Astrocyte (in vitro differentiated cells and primary cell): Measurements from ENCODE around the gene GCDH. TPM values are rescaled to one million over a fixed set of nuclear protein-coding genes. Genes with fewer than 3 reads are reported as not detected.

Source experiments
- DNase-seq: peaks from one replicate; pipeline ENCODE4 v3.0.0-alpha.2; 2010; ENCODE audit warnings: low read depth
- FAIRE-seq: peaks from 2 replicates; lab custom pipeline; 2011; peaks lifted over from hg19 to GRCh38; lab: Jason Lieb, UNC
- H2AFZ ChIP-seq: 2 replicates; pipeline ENCODE4 v1.6.0; 2012; ENCODE audit warnings: low read depth, low read length, inconsistent platforms
- H3K27ac ChIP-seq: 2 replicates; pipeline ENCODE4 v1.5.1; 2011; ENCODE audit warnings: low read depth, low read length, inconsistent platforms
- H3K27me3 ChIP-seq: 2 replicates; pipeline ENCODE4 v1.6.0; 2011; ENCODE audit warnings: low read length, inconsistent platforms; ENCODE audit not compliant: insufficient read depth
- H3K36me3 ChIP-seq: 2 replicates; pipeline ENCODE4 v1.5.1; 2011; ENCODE audit warnings: low read length, inconsistent platforms; ENCODE audit not compliant: insufficient read depth
- H3K4me1 ChIP-seq: 2 replicates; pipeline ENCODE4 v1.5.1; 2011; ENCODE audit warnings: low read length, inconsistent platforms; ENCODE audit not compliant: insufficient read depth
- H3K4me2 ChIP-seq: 2 replicates; pipeline ENCODE4 v1.6.0; 2012; ENCODE audit warnings: low read length, inconsistent platforms
- H3K4me3 ChIP-seq: 2 replicates; pipeline ENCODE4 v1.5.1; 2011; ENCODE audit warnings: low read depth, mild to moderate bottlenecking, low read length, inconsistent platforms; ENCODE audit not compliant: insufficient read depth
- H3K79me2 ChIP-seq: 2 replicates; pipeline ENCODE4 v1.6.0; 2012; ENCODE audit warnings: mild to moderate bottlenecking, low read length, inconsistent platforms; ENCODE audit not compliant: insufficient read depth
- H3K9ac ChIP-seq: 2 replicates; pipeline ENCODE4 v1.6.0; 2012; ENCODE audit warnings: mild to moderate bottlenecking, low read length, inconsistent platforms
- H3K9me3 ChIP-seq: 2 replicates; pipeline ENCODE4 v1.5.1; 2012; ENCODE audit warnings: low read depth, mild to moderate bottlenecking, low read length, inconsistent platforms; ENCODE audit not compliant: insufficient read depth
- H4K20me1 ChIP-seq: 2 replicates; pipeline ENCODE4 v1.6.0; 2012; ENCODE audit warnings: low read length, inconsistent platforms; ENCODE audit not compliant: insufficient read depth
- H3K27ac Mint-ChIP-seq: one replicate; pipeline ENCODE4 v1.8.0; 2021; ENCODE audit warnings: mild to moderate bottlenecking, mixed read lengths; ENCODE audit not compliant: unreplicated experiment
- H3K27me3 Mint-ChIP-seq: one replicate; pipeline ENCODE4 v1.8.0; 2021; ENCODE audit warnings: low read depth, mixed read lengths; ENCODE audit not compliant: unreplicated experiment
- H3K36me3 Mint-ChIP-seq: one replicate; pipeline ENCODE4 v1.8.0; 2021; ENCODE audit warnings: low read depth, mixed read lengths; ENCODE audit not compliant: unreplicated experiment
- H3K4me1 Mint-ChIP-seq: one replicate; pipeline ENCODE4 v1.8.0; 2021; ENCODE audit warnings: low read depth, mixed read lengths; ENCODE audit not compliant: unreplicated experiment
- H3K4me3 Mint-ChIP-seq: one replicate; pipeline ENCODE4 v1.8.0; 2021; ENCODE audit warnings: mild to moderate bottlenecking, moderate library complexity, mixed read lengths; ENCODE audit not compliant: unreplicated experiment
- H3K9me3 Mint-ChIP-seq: one replicate; pipeline ENCODE4 v1.8.0; 2021; ENCODE audit warnings: mild to moderate bottlenecking, mixed read lengths; ENCODE audit not compliant: unreplicated experiment
- EZH2 ChIP-seq: IDR thresholded peaks from 2 replicates; pipeline ENCODE4 v1.6.1; 2012; ENCODE audit warnings: mild to moderate bottlenecking, low read length, inconsistent platforms; ENCODE audit not compliant: insufficient read depth
- total RNA-seq: library from RNA; stranded (reverse); gene quantifications from 2 replicates; pipeline ENCODE4 v1.2.1, GENCODE V29; 2021
- TF ChIP-seq, protein P1 (sequence below): IDR thresholded peaks from 2 replicates; pipeline ENCODE4 v1.5.1; 2011; ENCODE audit warnings: low read depth, mild to moderate bottlenecking, inconsistent platforms, low read length, moderate library complexity; ENCODE audit not compliant: insufficient read depth

Gene GCDH
- total RNA-seq, 1 donor from 2014 or later, result 17.5 TPM

DNA sequence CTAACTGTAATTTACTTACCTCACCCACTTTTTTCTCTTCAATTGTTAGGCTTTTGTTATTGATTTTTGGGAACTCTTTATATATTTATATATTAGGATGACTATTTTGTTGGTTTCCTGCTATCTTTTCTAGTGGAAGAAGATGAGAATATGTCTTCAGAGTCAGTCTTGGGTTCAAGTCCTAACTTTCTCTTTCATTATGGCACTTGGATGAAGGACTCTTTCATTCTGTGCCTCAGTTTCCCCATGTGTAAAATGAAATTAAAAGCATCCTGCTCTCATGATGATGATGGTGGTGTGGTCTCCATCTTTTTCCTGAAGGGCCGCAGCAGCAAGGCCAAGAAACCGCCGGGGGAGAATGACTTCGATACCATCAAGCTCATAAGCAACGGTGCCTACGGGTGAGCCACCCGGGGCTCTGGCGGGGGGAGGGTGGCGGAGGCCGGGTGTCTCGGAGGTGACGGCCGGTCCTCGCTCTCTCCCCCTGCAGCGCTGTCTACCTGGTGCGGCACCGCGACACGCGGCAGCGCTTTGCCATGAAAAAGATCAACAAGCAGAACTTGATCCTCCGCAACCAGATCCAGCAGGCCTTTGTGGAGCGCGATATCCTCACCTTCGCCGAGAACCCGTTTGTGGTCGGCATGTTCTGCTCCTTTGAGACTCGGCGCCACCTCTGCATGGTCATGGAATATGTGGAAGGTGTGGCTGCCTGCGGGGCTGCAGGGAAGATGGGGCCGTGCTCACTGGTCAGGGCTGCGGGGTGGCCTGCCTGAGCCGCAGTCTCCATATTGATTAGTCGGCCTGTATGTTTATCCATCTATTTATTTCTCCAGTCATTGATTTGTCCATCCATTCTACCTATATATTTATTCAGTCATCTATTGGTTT, 32.7 kb upstream of the GCDH start:
- Mint-ChIP-seq H3K4me1 (no peaks in the 10 kb centered on the region), H3K27ac (no peak overlapping the region), H3K36me3 (peaks cover 4% of the 10 kb centered on the region), H3K9me3 (no peaks in the 10 kb centered on the region), H3K4me3 (no peak overlapping the region), H3K27me3 (no peaks in the 10 kb centered on the region)
- no peaks in the 10 kb centered on the region for H3K36me3 ChIP-seq
- no peaks in the 10 kb centered on the region for H3K79me2 ChIP-seq
- H2AFZ ChIP-seq, result no peak overlapping the region
- DNase-seq (no peak), FAIRE-seq (no peak)
- H3K9me3 ChIP-seq, result no peaks in the 10 kb centered on the region
- H3K27ac ChIP-seq, result no peak overlapping the region
- TF ChIP-seq EZH2, result no peak
- H3K9ac ChIP-seq, result no peak overlapping the region
- no peaks in the 10 kb centered on the region for H4K20me1 ChIP-seq
- peaks cover under 1% of the 10 kb centered on the region for H3K27me3 ChIP-seq
- H3K4me2 ChIP-seq, result no peak overlapping the region
- no peaks in the 10 kb centered on the region for H3K4me1 ChIP-seq
- H3K4me3 ChIP-seq, result no peak overlapping the region

DNA sequence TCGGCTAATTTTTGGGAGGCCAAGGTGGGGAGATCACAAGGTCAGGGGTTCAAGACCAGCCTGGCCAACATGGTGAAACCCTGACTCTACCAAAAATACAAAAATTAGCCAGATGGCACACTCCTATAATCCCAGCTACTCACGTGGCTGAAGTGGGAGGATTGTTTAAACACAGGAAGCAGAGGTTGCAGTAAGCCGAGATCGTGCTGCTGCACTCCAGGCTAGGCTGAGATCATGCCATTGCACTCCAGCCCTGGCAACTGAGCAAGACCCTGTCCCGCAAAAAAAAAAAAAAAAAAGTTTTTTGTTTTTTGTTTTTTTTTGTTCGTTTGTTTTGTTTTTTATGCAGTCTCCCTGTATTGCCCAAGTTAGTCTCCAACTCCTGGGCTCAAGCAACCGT, 31.4 kb upstream of the GCDH start:
- no peaks in the 10 kb centered on the region for H4K20me1 ChIP-seq
- H3K27me3 ChIP-seq, result peaks cover 4% of the 10 kb centered on the region
- H3K4me2 ChIP-seq, result no peak overlapping the region
- Mint-ChIP-seq H3K27ac (no peak overlapping the region), H3K36me3 (peaks cover 1% of the 10 kb centered on the region), H3K4me1 (no peaks in the 10 kb centered on the region), H3K27me3 (peaks cover 2% of the 10 kb centered on the region), H3K9me3 (no peaks in the 10 kb centered on the region), H3K4me3 (no peak overlapping the region)
- no peak overlapping the region for H3K9ac ChIP-seq
- H3K36me3 ChIP-seq, result no peaks in the 10 kb centered on the region
- no peaks in the 10 kb centered on the region for H3K4me1 ChIP-seq
- H3K4me3 ChIP-seq, result no peak overlapping the region
- FAIRE-seq (no peak), DNase-seq (no peak)
- no peak overlapping the region for H3K27ac ChIP-seq
- TF ChIP-seq, protein P1, sequence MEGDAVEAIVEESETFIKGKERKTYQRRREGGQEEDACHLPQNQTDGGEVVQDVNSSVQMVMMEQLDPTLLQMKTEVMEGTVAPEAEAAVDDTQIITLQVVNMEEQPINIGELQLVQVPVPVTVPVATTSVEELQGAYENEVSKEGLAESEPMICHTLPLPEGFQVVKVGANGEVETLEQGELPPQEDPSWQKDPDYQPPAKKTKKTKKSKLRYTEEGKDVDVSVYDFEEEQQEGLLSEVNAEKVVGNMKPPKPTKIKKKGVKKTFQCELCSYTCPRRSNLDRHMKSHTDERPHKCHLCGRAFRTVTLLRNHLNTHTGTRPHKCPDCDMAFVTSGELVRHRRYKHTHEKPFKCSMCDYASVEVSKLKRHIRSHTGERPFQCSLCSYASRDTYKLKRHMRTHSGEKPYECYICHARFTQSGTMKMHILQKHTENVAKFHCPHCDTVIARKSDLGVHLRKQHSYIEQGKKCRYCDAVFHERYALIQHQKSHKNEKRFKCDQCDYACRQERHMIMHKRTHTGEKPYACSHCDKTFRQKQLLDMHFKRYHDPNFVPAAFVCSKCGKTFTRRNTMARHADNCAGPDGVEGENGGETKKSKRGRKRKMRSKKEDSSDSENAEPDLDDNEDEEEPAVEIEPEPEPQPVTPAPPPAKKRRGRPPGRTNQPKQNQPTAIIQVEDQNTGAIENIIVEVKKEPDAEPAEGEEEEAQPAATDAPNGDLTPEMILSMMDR, result no peak
- TF ChIP-seq EZH2, result no peak
- no peak overlapping the region for H2AFZ ChIP-seq
- no peaks in the 10 kb centered on the region for H3K9me3 ChIP-seq
- no peaks in the 10 kb centered on the region for H3K79me2 ChIP-seq

DNA sequence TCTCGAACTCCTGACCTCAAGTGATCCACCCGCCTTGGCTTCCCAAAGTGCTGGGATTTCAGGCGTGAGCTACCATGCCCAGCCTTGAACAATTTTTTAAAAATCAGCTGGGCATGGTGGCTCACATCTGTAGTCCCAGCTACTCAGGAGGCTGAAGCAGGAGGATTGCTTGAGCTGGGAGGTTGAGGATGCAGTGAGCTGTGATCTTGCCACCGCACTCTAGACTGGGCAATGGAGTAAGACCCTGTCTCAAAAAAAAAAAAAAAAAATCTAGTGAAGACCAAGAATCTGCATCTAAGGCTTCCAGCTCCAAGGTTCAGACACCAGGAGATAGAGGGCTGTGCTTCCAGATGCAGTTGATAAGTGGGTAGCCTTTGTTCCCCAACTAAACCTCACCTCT, 26.8 kb upstream of the GCDH start:
- Histone ChIP-seq H3K4me1 (peaks cover 3% of the 10 kb centered on the region), H3K27me3 (peaks cover 4% of the 10 kb centered on the region)

More for the DNA sequence above, 26.8 kb upstream of the GCDH start:
- no peak for DNase-seq
- Mint-ChIP-seq H3K4me1 (no peaks in the 10 kb centered on the region), H3K36me3 (peaks cover 8% of the 10 kb centered on the region), H3K9me3 (no peaks in the 10 kb centered on the region), H3K27me3 (peaks cover 2% of the 10 kb centered on the region), H3K27ac (no peak overlapping the region), H3K4me3 (no peak overlapping the region)
- Histone ChIP-seq H3K27ac (no peak overlapping the region), H3K4me2 (no peak overlapping the region), H3K9me3 (no peaks in the 10 kb centered on the region), H4K20me1 (no peaks in the 10 kb centered on the region), H3K36me3 (no peaks in the 10 kb centered on the region), H3K9ac (no peak overlapping the region), H2AFZ (no peak overlapping the region), H3K4me3 (no peak overlapping the region), H3K79me2 (no peaks in the 10 kb centered on the region)
- no peak for FAIRE-seq
- TF ChIP-seq EZH2, result no peak
- TF ChIP-seq, protein P1, result no peak
